SK-N-MC (cell line): ENCODE data around the gene TPM3.

Source experiments
- EZH2 ChIP-seq: fragments of 200-600 bp; sonication (generic); IDR thresholded peaks from one replicate; pipeline ENCODE4 v1.6.1; 2017; ENCODE audit warnings: antibody characterized with exemption
- FOXP2 ChIP-seq: optimal IDR thresholded peaks from 2 replicates; pipeline ENCODE3; 2011; ENCODE audit warnings: mild to moderate bottlenecking, moderate library complexity; ENCODE audit not compliant: insufficient read depth; ENCODE audit errors: extremely low read length, control extremely low read depth
- POLR2AphosphoS5 ChIP-seq: IDR thresholded peaks from 2 replicates; pipeline ENCODE4 v1.6.1; 2012; ENCODE audit warnings: mild to moderate bottlenecking, low read depth, low read length, borderline replicate concordance

DNA sequence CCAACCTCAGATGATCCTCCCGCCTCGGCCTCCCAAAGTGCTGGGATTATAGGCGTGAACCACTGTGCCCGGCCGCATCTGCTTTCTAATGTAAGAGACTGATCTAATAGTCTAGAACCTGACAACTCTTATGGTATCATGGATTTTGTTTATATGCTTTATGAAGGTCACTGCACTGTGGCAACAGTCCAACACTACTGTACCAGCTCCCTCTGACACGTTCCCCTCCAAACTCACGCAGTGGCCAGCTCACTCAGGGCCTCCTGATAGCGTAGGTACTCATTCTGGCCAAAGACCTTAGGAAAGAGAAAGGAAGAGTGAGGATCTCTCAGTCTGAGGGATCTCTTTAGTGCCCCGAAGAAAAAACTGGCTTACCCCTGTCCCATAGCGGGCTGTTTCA, 20.2 kb upstream of the TPM3 start:
- TF ChIP-seq EZH2 (no peak), POLR2AphosphoS5 (no peak), FOXP2 (no peak)
